Endothelial cell (in vitro differentiated cells): ENCODE measurements around the gene AUTS2. TPM values are rescaled to one million over a fixed set of nuclear protein-coding genes. Genes with fewer than 3 reads are reported as not detected.

Experiments used
- DNase-seq: peaks from one replicate; pipeline ENCODE4 v3.0.0; 2021; ENCODE audit warnings: low spot score
- H3K27ac Mint-ChIP-seq: one replicate; pipeline ENCODE4 v1.8.0; 2021; ENCODE audit warnings: mixed read lengths, inconsistent platforms; ENCODE audit not compliant: unreplicated experiment
- H3K27me3 Mint-ChIP-seq: one replicate; pipeline ENCODE4 v1.8.0; 2021; ENCODE audit warnings: mild to moderate bottlenecking, moderate library complexity, mixed read lengths, inconsistent platforms; ENCODE audit not compliant: unreplicated experiment
- H3K36me3 Mint-ChIP-seq: one replicate; pipeline ENCODE4 v1.8.0; 2021; ENCODE audit warnings: mild to moderate bottlenecking, low read depth, mixed read lengths, inconsistent platforms; ENCODE audit not compliant: unreplicated experiment
- H3K4me1 Mint-ChIP-seq: one replicate; pipeline ENCODE4 v1.8.0; 2021; ENCODE audit warnings: mild to moderate bottlenecking, mixed read lengths, inconsistent platforms; ENCODE audit not compliant: unreplicated experiment
- H3K4me3 Mint-ChIP-seq: one replicate; pipeline ENCODE4 v1.8.0; 2021; ENCODE audit warnings: mild to moderate bottlenecking, mixed read lengths, inconsistent platforms; ENCODE audit not compliant: unreplicated experiment
- H3K9me3 Mint-ChIP-seq: one replicate; pipeline ENCODE4 v1.8.0; 2021; ENCODE audit warnings: mixed read lengths, inconsistent platforms; ENCODE audit not compliant: unreplicated experiment
- CTCF ChIP-seq: fragments of 200-600 bp; sonication (generic); IDR thresholded peaks from one replicate; pipeline ENCODE4 v1.5.0; 2021; ENCODE audit warnings: antibody characterized with exemption; ENCODE audit not compliant: unreplicated experiment
- total RNA-seq: library from RNA; stranded (reverse); fragmentation: NEBNext Ultra II Directional; extraction: Animal tissue kit (Norgen Biotek cat#: 25700); gene quantifications from one replicate; pipeline ENCODE4 v1.2.1, GENCODE V29; 2021; ENCODE audit not compliant: unreplicated experiment

Gene AUTS2
- total RNA-seq, 1 donor from 2014 or later: 103 TPM

GRCh38 chr7:70076325-70076724, 478.1 kb downstream of the AUTS2 start:
- Mint-ChIP-seq H3K27ac (no peak overlapping the region), H3K9me3 (no peaks in the 10 kb centered on the region), H3K27me3 (peaks cover 3% of the 10 kb centered on the region), H3K36me3 (peaks cover 7% of the 10 kb centered on the region), H3K4me1 (peaks cover 15% of the 10 kb centered on the region), H3K4me3 (no peak overlapping the region)
- no peak for TF ChIP-seq CTCF
- no peak for DNase-seq

- TF ChIP-seq CTCF: no peak
- Mint-ChIP-seq H3K4me3 (no peak overlapping the region), H3K9me3 (no peaks in the 10 kb centered on the region), H3K27ac (no peak overlapping the region), H3K4me1 (peaks cover 16% of the 10 kb centered on the region), H3K27me3 (peaks cover 1% of the 10 kb centered on the region), H3K36me3 (peaks cover 7% of the 10 kb centered on the region)
- DNase-seq: no peak
Measured at GRCh38 chr7:70082099-70082611, 483.9 kb downstream of the AUTS2 start.

GRCh38 chr7:70091362-70091761, 493.1 kb downstream of the AUTS2 start:
- Mint-ChIP-seq H3K4me1 (peaks cover 11% of the 10 kb centered on the region), H3K27me3 (peaks cover 2% of the 10 kb centered on the region), H3K36me3 (no peaks in the 10 kb centered on the region), H3K27ac (no peak overlapping the region), H3K4me3 (no peak overlapping the region), H3K9me3 (no peaks in the 10 kb centered on the region)
- no peak for TF ChIP-seq CTCF
- no peak for DNase-seq

- Mint-ChIP-seq H3K9me3 (no peaks in the 10 kb centered on the region), H3K4me3 (no peak overlapping the region), H3K4me1 (peaks cover 11% of the 10 kb centered on the region), H3K27me3 (peaks cover 2% of the 10 kb centered on the region), H3K36me3 (no peaks in the 10 kb centered on the region), H3K27ac (no peak overlapping the region)
- no peak for DNase-seq
- no peak for TF ChIP-seq CTCF
Measured at GRCh38 chr7:70092314-70093204, 494.3 kb downstream of the AUTS2 start.

GRCh38 chr7:70093205-70093904, 495.1 kb downstream of the AUTS2 start:
- TF ChIP-seq CTCF: no peak
- Mint-ChIP-seq H3K36me3 (no peaks in the 10 kb centered on the region), H3K9me3 (no peaks in the 10 kb centered on the region), H3K27ac (no peak overlapping the region), H3K27me3 (peaks cover 2% of the 10 kb centered on the region), H3K4me1 (peaks cover 11% of the 10 kb centered on the region), H3K4me3 (no peak overlapping the region)
- no peak for DNase-seq
